Keratinocyte (primary cell): ENCODE results near the gene MFSD12. TPM values are rescaled to one million over a fixed set of nuclear protein-coding genes. Genes with fewer than 3 reads are reported as not detected.

Source experiments
- DNase-seq: peaks from one replicate; pipeline ENCODE4 v3.0.0-alpha.2; 2011; ENCODE audit warnings: low read depth, missing footprints, low spot score
- FAIRE-seq: peaks from 2 replicates; lab custom pipeline; 2011; peaks lifted over from hg19 to GRCh38; lab: Jason Lieb, UNC
- H2AFZ ChIP-seq: 2 replicates; pipeline ENCODE4 v1.6.0; 2012; ENCODE audit warnings: low read length, control low read depth, inconsistent platforms; ENCODE audit not compliant: control insufficient read depth
- H3K27ac ChIP-seq: 2 replicates; pipeline ENCODE4 v1.5.1; 2011; ENCODE audit warnings: low read length; ENCODE audit not compliant: control insufficient read depth, insufficient read depth
- H3K27me3 ChIP-seq: 3 replicates; pipeline ENCODE4 v1.6.0; 2011; ENCODE audit warnings: low read length; ENCODE audit not compliant: control insufficient read depth, insufficient read depth; ENCODE audit errors: extremely low read depth
- H3K36me3 ChIP-seq, 2 experiments: 2 replicates in 1 of 2; 3 replicates in 1 of 2; pipeline ENCODE4 v1.5.1; 2011; ENCODE audit warnings: low read length in 2 of 2, mild to moderate bottlenecking in 1 of 2; ENCODE audit not compliant: control insufficient read depth in 2 of 2, insufficient read depth in 2 of 2; ENCODE audit errors: extremely low read depth in 1 of 2
- H3K4me1 ChIP-seq: 3 replicates; pipeline ENCODE4 v1.5.1; 2011; ENCODE audit warnings: low read length; ENCODE audit not compliant: control insufficient read depth, insufficient read depth; ENCODE audit errors: extremely low read depth
- H3K4me2 ChIP-seq: 3 replicates; pipeline ENCODE4 v1.6.0; 2011; ENCODE audit warnings: low read depth, low read length; ENCODE audit not compliant: control insufficient read depth, insufficient read depth; ENCODE audit errors: extremely low read depth
- H3K4me3 ChIP-seq, 3 experiments: fragments of 200-600 bp in 1 of 3; sonication (generic) in 1 of 3; 2 replicates in 2 of 3; 3 replicates in 1 of 3; pipeline ENCODE4 v1.5.1; 2011 to 2016; ENCODE audit warnings: low read length in 3 of 3, mild to moderate bottlenecking in 3 of 3, control low read depth in 2 of 3, inconsistent platforms in 1 of 3, low read depth in 1 of 3, mixed read lengths in 1 of 3, mixed run types in 1 of 3, moderate library complexity in 1 of 3; ENCODE audit not compliant: control insufficient read depth in 2 of 3, insufficient read depth in 2 of 3; ENCODE audit errors: extremely low read depth in 1 of 3
- H3K79me2 ChIP-seq: 2 replicates; pipeline ENCODE4 v1.6.0; 2012; ENCODE audit warnings: low read length; ENCODE audit not compliant: control insufficient read depth, insufficient read depth
- H3K9ac ChIP-seq: 3 replicates; pipeline ENCODE4 v1.6.0; 2011; ENCODE audit warnings: low read length; ENCODE audit not compliant: control insufficient read depth, insufficient read depth; ENCODE audit errors: extremely low read depth
- H3K9me1 ChIP-seq: 3 replicates; pipeline ENCODE4 v1.6.0; 2011; ENCODE audit warnings: low read length; ENCODE audit not compliant: control insufficient read depth, insufficient read depth; ENCODE audit errors: extremely low read depth
- H3K9me3 ChIP-seq: 2 replicates; pipeline ENCODE4 v1.5.1; 2012; ENCODE audit warnings: low read depth, low read length; ENCODE audit not compliant: control insufficient read depth
- H4K20me1 ChIP-seq: 3 replicates; pipeline ENCODE4 v1.6.0; 2011; ENCODE audit warnings: low read length; ENCODE audit not compliant: control insufficient read depth, insufficient read depth; ENCODE audit errors: extremely low read depth
- EZH2 ChIP-seq: IDR thresholded peaks from one replicate; pipeline ENCODE4 v1.6.1; 2012; ENCODE audit warnings: inconsistent platforms, mild to moderate bottlenecking, low read length, moderate library complexity
- dilution Hi-C: fragments of 300-500 bp; cut with MboI; formaldehyde crosslinking; loops from one replicate; pipeline ENCODE4 v1.7.0; 2020; ENCODE audit warnings: low sequenced_read_pairs; ENCODE audit not compliant: extremely low pct_ligation_motif_present
- polyA minus RNA-seq, 3 experiments: library from RNA; depleted of rRNA, polyadenylated mRNA; stranded (reverse); fragments of >200 nt; gene quantifications; 1 replicate in 1 of 3; 2 replicates in 1 of 3; 3 replicates in 1 of 3; pipeline ENCODE4 v1.2.3, GENCODE V29; 2011
- polyA plus RNA-seq, 5 experiments: library from polyadenylated mRNA; depleted of rRNA in 3 of 5; stranded (reverse) in 3 of 5; stranded (forward) in 1 of 5; unstranded in 1 of 5; fragments of >200 nt; gene quantifications; 1 replicate in 1 of 5; 2 replicates in 3 of 5; 3 replicates in 1 of 5; pipeline versions ENCODE4 v1.2.1 to v1.2.3, GENCODE V29; 2011 to 2012; ENCODE audit warnings: missing spikeins in 2 of 5, low read depth in 1 of 5, low replicate concordance in 1 of 5
- TF ChIP-seq, protein P1 (sequence below), 3 experiments: IDR thresholded peaks in 1 of 3; conservative IDR thresholded peaks in 1 of 3; optimal IDR thresholded peaks in 1 of 3; 2 replicates in 2 of 3; 3 replicates in 1 of 3; pipeline versions ENCODE3 to v1.5.1; 2011; ENCODE audit warnings: low read length in 3 of 3, mild to moderate bottlenecking in 3 of 3, moderate library complexity in 2 of 3, control low read depth in 1 of 3, inconsistent platforms in 1 of 3; ENCODE audit not compliant: insufficient read depth in 2 of 3; ENCODE audit errors: extremely low read depth in 1 of 3

Gene MFSD12
- polyA plus RNA-seq (30.0 to 44.7 TPM (median 34.8 TPM) in 3 replicates), polyA minus RNA-seq (33.1 to 91.2 TPM (median 48.2 TPM) in 3 replicates)
- polyA plus RNA-seq (2011; ENCODE audit: low read depth): 9.7 TPM
- polyA plus RNA-seq (2011; cell fraction: cytosol; rRNA removed): 18.7 and 42.2 TPM in 2 replicates
- 81.3 and 102 TPM in 2 replicates for polyA plus RNA-seq (2011; cell fraction: nucleus; rRNA removed)
- 28.1 and 52.7 TPM in 2 replicates for polyA plus RNA-seq (2012; ENCODE audit: low replicate concordance)
- 81.5 TPM for polyA minus RNA-seq (2011; cell fraction: cytosol; rRNA and poly(A)+ RNA removed)
- polyA minus RNA-seq (2011; cell fraction: nucleus; rRNA and poly(A)+ RNA removed): 75.0 and 76.5 TPM in 2 replicates

DNA sequence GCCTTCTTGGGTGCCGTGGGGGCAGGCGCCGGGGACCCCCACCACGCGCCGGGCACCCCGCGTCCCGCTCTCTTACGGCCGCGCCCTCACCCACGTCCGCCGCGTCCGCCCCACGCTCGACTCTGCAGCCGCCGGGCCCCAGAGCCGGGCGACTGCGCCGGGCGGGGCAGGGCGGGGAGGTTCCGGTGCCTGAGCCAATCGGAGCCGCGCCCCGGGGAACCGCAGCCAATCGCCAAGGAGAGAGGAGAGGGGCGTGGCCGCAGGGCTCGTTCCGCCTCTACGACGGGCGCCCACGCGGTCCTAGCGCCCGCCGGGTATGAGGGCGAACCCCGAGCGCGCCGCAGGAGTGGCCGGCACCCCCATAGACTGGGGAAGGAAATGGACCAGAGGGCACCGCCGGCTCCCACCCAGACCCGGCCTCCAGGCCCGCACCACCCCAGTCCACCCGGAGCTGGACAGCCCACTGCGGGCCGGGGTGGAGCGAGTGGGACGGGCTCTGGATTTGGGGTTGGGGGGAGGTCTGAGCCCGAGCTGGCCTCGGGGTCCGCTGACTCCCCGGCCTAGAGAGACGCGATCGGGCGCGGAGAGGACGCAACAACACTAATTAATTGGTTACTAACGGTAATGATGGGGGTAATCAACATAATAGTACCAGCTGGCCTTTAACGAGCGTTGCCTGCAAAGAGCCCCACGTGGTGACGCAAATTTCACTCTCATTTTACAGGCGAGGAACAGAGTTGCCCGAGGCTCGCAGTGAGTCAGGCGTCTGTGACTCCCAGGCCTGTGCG lies at the start of gene MFSD12:
MFSD12 (minus strand) TSS at position 126 of the 788 bp plus-strand sequence. CDS start 183 bp downstream, outside the sequence.
- FAIRE-seq: no peak
- H3K9me1 ChIP-seq: no peaks in the 10 kb centered on the region
- no peaks in the 10 kb centered on the region for H3K9me3 ChIP-seq
- H3K36me3 ChIP-seq: peaks cover 0 to 4% of the 10 kb centered on the region in 2 experiments
- dilution Hi-C loops: no loop called here
- peaks cover 32% of the 10 kb centered on the region for H3K79me2 ChIP-seq
- H4K20me1 ChIP-seq: peaks cover 8% of the 10 kb centered on the region
- TF ChIP-seq, protein P1, sequence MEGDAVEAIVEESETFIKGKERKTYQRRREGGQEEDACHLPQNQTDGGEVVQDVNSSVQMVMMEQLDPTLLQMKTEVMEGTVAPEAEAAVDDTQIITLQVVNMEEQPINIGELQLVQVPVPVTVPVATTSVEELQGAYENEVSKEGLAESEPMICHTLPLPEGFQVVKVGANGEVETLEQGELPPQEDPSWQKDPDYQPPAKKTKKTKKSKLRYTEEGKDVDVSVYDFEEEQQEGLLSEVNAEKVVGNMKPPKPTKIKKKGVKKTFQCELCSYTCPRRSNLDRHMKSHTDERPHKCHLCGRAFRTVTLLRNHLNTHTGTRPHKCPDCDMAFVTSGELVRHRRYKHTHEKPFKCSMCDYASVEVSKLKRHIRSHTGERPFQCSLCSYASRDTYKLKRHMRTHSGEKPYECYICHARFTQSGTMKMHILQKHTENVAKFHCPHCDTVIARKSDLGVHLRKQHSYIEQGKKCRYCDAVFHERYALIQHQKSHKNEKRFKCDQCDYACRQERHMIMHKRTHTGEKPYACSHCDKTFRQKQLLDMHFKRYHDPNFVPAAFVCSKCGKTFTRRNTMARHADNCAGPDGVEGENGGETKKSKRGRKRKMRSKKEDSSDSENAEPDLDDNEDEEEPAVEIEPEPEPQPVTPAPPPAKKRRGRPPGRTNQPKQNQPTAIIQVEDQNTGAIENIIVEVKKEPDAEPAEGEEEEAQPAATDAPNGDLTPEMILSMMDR (optimal IDR thresholded peaks at IDR 0.05 in 1 of 3, IDR thresholded peaks at IDR 0.05 in 1 of 3, conservative IDR thresholded peaks at IDR 0.05 in 1 of 3; ENCODE audit: extremely low read depth in 1 of 3, insufficient read depth in 2 of 3, low read length in 3 of 3): no peak
- TF ChIP-seq EZH2: no peak
- H3K4me1 ChIP-seq: peaks cover 21% of the 10 kb centered on the region
- peak within 1 kb of the TSS; percentile 86 to 96 (median 91) for H3K4me3 ChIP-seq
- no peaks in the 10 kb centered on the region for H3K27me3 ChIP-seq
- peak within 1 kb of the TSS; percentile 96 for H3K4me2 ChIP-seq
- H2AFZ ChIP-seq: peak within 1 kb of the TSS; percentile 38
- DNase-seq: no peak
- peak within 1 kb of the TSS; percentile 85 for H3K9ac ChIP-seq
- H3K27ac ChIP-seq: peak within 1 kb of the TSS; percentile 69

DNA sequence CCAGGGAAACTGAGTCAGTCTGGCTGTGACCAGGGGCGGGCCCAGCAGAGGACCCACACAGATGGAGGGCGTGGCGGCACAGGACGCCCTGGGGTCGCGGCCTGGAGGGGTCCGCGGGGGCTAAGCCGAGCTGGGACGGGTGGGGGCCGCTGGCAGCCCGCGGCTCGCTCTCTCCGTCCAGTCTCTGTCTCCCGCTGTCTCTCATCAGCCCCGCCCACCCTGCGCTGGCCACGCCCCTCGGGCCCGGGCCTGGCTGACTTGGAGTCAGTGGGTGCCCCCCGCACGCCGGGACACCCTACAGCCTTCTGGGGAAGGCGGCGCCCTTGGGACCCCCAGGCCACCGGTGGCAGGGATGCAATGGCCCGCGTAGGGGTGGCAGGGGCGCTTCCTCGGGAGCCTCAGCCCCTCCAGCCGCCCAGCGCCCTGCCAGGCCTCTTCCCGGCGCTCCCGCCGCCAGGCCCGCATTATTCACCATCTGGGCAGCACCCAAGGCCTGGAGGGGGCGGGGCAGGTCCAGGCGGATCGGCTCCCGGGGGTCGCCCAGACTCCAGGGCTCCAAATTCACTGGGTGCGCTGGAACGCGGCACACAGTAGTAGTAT lies 49.4 kb upstream of the MFSD12 start, which contains the start of gene TBXA2R:
TBXA2R (minus strand) TSS at position 186 of the 600 bp plus-strand sequence. CDS start 6,241 bp downstream, outside the sequence.
- peak within 1 kb of the TSS; percentile 32 for H3K4me2 ChIP-seq
- dilution Hi-C loops: no loop called here
- no peak within 1 kb of the TSS for H3K9ac ChIP-seq
- H3K36me3 ChIP-seq: peaks cover 2% of the 10 kb centered on the region in 2 experiments
- no peaks in the 10 kb centered on the region for H3K9me1 ChIP-seq
- H3K4me1 ChIP-seq: no peaks in the 10 kb centered on the region
- H3K4me3 ChIP-seq: peak within 1 kb of the TSS in 2 of 3 experiments; percentile 11 to 14
- no peaks in the 10 kb centered on the region for H4K20me1 ChIP-seq
- TF ChIP-seq EZH2: no peak
- TF ChIP-seq, protein P1 (optimal IDR thresholded peaks at IDR 0.05 in 1 of 3, IDR thresholded peaks at IDR 0.05 in 1 of 3, conservative IDR thresholded peaks at IDR 0.05 in 1 of 3; ENCODE audit: extremely low read depth in 1 of 3, insufficient read depth in 2 of 3, low read length in 3 of 3): no peak
- no peak for FAIRE-seq
- H3K27ac ChIP-seq: no peak within 1 kb of the TSS
- DNase-seq: no peak
- no peaks in the 10 kb centered on the region for H3K9me3 ChIP-seq
- peaks cover 16% of the 10 kb centered on the region for H3K27me3 ChIP-seq
- H2AFZ ChIP-seq: no peak within 1 kb of the TSS
- no peaks in the 10 kb centered on the region for H3K79me2 ChIP-seq
